Ishikawa (cell line): ENCODE measurements around the gene AGPAT3.

Source experiments
- CEBPB ChIP-seq: IDR thresholded peaks from 2 replicates; pipeline ENCODE4 v1.6.1; 2012
- EGR1 ChIP-seq: IDR thresholded peaks from 2 replicates; pipeline ENCODE4 v1.6.1; 2012
- EP300 ChIP-seq: IDR thresholded peaks from 2 replicates; pipeline ENCODE4 v1.6.1; 2012; ENCODE audit warnings: borderline replicate concordance
- TEAD4 ChIP-seq: IDR thresholded peaks from 2 replicates; pipeline ENCODE4 v1.6.1; 2012
- YY1 ChIP-seq: IDR thresholded peaks from 2 replicates; pipeline ENCODE4 v1.6.1; 2012; ENCODE audit warnings: low read depth
- ZBTB7A ChIP-seq: IDR thresholded peaks from 2 replicates; pipeline ENCODE4 v1.6.1; 2012; ENCODE audit warnings: low read depth
- TF ChIP-seq, protein P1 (sequence below): IDR thresholded peaks from 2 replicates; pipeline ENCODE4 v1.6.1; 2012
- TF ChIP-seq, protein P2 (sequence below): IDR thresholded peaks from 2 replicates; pipeline ENCODE4 v1.6.1; 2012; ENCODE audit warnings: low read depth, mild to moderate bottlenecking

DNA sequence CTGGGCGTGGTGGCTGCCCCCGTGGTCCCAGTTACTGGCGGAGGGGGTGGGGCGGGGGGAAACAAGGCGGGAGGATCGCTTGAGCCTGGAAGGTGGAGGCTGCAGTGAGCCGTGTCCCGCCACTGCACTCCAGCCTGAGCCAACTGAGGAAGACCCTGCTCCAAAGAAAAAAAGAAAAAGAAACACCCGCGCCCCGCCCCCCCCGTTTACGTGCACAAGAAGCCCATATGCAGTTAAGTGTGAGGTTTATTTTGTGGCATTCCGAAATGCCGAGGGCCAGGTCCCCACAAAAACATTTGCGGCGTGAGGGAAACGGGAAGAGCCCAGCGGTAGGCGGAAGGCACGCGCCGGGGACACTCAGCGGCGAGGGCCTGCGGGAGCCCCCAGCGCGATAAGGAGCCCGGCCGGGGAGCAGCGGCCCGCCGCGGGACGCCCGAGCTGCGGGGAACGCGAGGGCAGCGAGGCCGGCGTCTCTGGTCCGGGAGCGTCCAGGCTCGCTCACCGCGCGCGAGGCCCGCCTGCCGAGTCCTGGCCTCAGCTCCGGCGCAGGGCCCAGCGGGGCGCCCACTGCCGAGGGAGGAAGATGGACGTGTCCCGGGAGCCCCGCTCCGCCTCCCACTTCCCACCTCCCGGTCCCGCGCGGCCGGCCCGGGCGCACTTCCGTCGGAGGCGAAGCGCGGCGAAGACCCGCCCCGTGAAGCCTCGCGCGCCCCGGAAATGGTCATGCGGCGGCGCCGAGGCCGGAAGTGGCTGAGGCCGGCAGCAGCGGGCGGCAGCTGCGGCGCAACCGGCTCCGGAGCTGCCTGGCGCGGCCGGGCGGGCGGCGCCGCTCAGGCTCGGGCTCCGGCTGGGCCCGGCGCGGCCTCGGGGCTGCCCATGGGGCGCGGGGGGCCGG lies 146.8 kb downstream of the AGPAT3 start, which contains the start of gene TRAPPC10:
- TF ChIP-seq TEAD4 (no peak; the same call in 1 of the 2 replicates), CEBPB (no peak), YY1 (peak; percentile 50; the same call in 1 of the 2 replicates), ZBTB7A (no peak), EGR1 (0 out of 2 replicates have a peak, but pooled peaks have one; percentile 15), EP300 (no peak)
- TF ChIP-seq, protein P1, sequence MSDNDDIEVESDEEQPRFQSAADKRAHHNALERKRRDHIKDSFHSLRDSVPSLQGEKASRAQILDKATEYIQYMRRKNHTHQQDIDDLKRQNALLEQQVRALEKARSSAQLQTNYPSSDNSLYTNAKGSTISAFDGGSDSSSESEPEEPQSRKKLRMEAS: peak; percentile 79; the same call in 1 of the 2 replicates
- TF ChIP-seq, protein P2, sequence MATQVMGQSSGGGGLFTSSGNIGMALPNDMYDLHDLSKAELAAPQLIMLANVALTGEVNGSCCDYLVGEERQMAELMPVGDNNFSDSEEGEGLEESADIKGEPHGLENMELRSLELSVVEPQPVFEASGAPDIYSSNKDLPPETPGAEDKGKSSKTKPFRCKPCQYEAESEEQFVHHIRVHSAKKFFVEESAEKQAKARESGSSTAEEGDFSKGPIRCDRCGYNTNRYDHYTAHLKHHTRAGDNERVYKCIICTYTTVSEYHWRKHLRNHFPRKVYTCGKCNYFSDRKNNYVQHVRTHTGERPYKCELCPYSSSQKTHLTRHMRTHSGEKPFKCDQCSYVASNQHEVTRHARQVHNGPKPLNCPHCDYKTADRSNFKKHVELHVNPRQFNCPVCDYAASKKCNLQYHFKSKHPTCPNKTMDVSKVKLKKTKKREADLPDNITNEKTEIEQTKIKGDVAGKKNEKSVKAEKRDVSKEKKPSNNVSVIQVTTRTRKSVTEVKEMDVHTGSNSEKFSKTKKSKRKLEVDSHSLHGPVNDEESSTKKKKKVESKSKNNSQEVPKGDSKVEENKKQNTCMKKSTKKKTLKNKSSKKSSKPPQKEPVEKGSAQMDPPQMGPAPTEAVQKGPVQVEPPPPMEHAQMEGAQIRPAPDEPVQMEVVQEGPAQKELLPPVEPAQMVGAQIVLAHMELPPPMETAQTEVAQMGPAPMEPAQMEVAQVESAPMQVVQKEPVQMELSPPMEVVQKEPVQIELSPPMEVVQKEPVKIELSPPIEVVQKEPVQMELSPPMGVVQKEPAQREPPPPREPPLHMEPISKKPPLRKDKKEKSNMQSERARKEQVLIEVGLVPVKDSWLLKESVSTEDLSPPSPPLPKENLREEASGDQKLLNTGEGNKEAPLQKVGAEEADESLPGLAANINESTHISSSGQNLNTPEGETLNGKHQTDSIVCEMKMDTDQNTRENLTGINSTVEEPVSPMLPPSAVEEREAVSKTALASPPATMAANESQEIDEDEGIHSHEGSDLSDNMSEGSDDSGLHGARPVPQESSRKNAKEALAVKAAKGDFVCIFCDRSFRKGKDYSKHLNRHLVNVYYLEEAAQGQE: no peak; the same call in 1 of the 2 replicates
